ENCODE data around the gene LRRN4CL.

Gene LRRN4CL

GRCh38 chr11:62709247-62710000 is 20.1 kb upstream of the LRRN4CL start:
- DNase-seq (ENCODE audit: low read depth): peak; percentile 98
- H3K4me3 ChIP-seq (replicated peaks; ENCODE audit: low read depth, low read length): peak overlapping the region; percentile 58
- TF ChIP-seq, protein P1, sequence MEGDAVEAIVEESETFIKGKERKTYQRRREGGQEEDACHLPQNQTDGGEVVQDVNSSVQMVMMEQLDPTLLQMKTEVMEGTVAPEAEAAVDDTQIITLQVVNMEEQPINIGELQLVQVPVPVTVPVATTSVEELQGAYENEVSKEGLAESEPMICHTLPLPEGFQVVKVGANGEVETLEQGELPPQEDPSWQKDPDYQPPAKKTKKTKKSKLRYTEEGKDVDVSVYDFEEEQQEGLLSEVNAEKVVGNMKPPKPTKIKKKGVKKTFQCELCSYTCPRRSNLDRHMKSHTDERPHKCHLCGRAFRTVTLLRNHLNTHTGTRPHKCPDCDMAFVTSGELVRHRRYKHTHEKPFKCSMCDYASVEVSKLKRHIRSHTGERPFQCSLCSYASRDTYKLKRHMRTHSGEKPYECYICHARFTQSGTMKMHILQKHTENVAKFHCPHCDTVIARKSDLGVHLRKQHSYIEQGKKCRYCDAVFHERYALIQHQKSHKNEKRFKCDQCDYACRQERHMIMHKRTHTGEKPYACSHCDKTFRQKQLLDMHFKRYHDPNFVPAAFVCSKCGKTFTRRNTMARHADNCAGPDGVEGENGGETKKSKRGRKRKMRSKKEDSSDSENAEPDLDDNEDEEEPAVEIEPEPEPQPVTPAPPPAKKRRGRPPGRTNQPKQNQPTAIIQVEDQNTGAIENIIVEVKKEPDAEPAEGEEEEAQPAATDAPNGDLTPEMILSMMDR (IDR thresholded peaks at IDR 0.05; ENCODE audit: low read length, missing control alignments): no peak

DNA sequence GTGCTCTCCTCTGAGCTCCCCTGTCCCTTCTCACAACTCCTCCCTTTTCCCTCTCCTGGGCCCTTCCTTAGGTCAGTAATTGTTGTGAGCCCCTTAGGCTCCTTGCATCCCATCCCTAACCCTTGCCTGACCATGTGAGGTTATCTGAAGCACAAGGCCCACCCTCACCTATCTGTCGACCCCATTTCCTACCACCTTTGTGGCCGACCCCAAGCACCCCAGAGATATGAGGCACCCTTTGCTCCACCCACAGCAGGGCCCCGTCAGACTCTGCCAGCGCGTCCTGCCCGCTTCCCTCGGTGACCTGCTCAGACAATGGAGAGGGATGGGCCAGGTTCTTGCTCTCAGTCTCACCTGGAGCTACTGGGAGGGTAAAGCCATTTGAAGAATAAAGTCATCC is 19.5 kb upstream of the LRRN4CL start:
- H3K4me3 ChIP-seq (replicated peaks; ENCODE audit: low read depth, low read length): peak overlapping the region; percentile 58
- no peak for DNase-seq (ENCODE audit: low read depth)
- TF ChIP-seq, protein P1 (IDR thresholded peaks at IDR 0.05; ENCODE audit: low read length, missing control alignments): no peak

- no peak for DNase-seq (ENCODE audit: low read depth)
- TF ChIP-seq, protein P1 (IDR thresholded peaks at IDR 0.05; ENCODE audit: low read length, missing control alignments): no peak
Measured at GRCh38 chr11:62708392-62708791, 19.1 kb upstream of the LRRN4CL start.

GRCh38 chr11:62707277-62707861 is 18.0 kb upstream of the LRRN4CL start, which contains the start of the genes BSCL2 and GNG3:
Gene BSCL2 (minus strand): TSS chr11:62707424. CDS start chr11:62707195, 229 bp downstream.
Gene GNG3 (plus strand): TSS chr11:62707676. CDS start chr11:62708296, 620 bp downstream.
- DNase-seq (ENCODE audit: low read depth): no peak
- TF ChIP-seq, protein P1 (IDR thresholded peaks at IDR 0.05; ENCODE audit: low read length, missing control alignments): no peak
- H3K4me3 ChIP-seq (replicated peaks; ENCODE audit: low read depth, low read length): peak within 1 kb of the TSS; percentile 43

More at GRCh38 chr11:62708392-62708791, 19.1 kb upstream of the LRRN4CL start:
- peak overlapping the region; percentile 58 for H3K4me3 ChIP-seq (replicated peaks; ENCODE audit: low read depth, low read length)

DNA sequence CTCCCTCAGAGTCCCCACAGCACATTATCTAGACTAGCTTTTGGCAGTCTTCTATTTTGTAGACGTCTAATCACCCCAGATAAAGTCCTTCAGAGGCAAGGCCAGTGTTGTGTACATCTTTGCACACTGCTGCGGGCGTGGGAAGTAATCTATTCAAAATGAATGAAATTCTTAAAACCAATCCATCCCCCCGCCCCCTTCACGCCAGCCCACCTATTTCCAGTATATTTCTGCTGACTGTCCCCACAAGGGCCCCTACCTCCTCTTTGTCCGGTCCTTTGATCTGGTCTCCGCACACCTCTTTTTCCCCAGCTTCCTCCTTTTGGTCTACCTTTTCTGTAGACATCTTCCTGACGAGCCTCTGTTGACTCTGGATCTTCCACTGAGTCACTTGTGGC is 17.5 kb upstream of the LRRN4CL start:
- no peak for DNase-seq (ENCODE audit: low read depth)
- peak overlapping the region; percentile 43 for H3K4me3 ChIP-seq (replicated peaks; ENCODE audit: low read depth, low read length)
- TF ChIP-seq, protein P1 (IDR thresholded peaks at IDR 0.05; ENCODE audit: low read length, missing control alignments): no peak

DNA sequence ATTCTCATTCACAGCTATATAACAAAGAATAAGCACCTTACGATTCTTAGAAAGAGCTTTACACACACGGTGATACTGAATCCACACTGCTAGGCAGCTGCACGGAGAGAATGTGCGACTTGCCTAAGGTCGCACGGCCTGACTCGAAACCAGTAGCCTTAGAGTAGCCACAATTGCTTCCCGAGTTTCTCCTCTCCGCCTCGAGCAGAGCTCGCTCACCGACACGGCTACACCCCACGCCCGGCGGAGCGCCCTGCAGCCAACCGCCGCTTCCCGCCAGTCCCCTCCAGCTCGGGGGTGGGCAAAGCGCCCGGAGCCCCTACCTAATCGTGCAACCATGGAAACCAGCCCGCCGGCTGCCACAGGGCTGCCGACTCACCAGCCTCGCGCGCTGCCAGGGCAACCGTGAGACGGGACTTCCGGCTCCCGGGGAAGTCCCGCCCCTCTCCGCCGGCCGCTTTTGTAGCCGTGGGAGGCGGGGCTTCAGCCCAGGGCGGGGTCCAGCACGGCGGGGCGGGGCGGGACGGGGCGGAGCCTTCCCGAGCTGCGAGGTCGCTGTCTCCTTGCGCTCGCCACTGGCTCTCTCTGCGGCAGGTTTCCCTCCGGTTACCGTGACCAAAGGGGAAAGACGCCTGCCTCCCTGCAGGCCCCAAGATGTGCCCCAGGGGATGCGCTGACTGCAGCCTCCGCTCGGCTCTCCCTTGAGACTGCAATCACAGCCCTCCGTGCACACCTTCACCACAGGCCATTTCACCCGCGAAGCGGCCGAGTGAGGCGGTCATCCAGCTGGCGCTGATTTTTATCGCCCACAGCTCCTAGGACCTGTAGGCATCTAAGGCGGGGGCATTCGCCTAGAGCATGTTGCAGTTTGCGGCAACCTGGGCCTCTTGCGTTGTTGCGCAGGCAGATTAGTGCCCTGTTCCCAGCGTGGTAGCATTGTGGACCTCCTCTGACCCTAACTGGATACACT is 16.8 kb upstream of the LRRN4CL start:
- TF ChIP-seq, protein P1 (IDR thresholded peaks at IDR 0.05; ENCODE audit: low read length, missing control alignments): no peak
- DNase-seq (ENCODE audit: low read depth): peak; percentile 94

More for the DNA sequence above, 16.8 kb upstream of the LRRN4CL start:
- H3K4me3 ChIP-seq (replicated peaks; ENCODE audit: low read depth, low read length): peak overlapping the region; percentile 62
